ENCODE results near the gene KANTR. TPM values are rescaled to one million over a fixed set of nuclear protein-coding genes. Genes with fewer than 3 reads are reported as not detected.

Gene KANTR
- total RNA-seq, 2 donors from 2014 or later = 25.9 to 28.6 TPM

GRCh38 chrX:53081925-53082772 lies 11.8 kb upstream of the KANTR start, which contains the start of gene TSPYL2:
Gene TSPYL2 (plus strand): TSS chrX:53082367. CDS start chrX:53082499, 132 bp downstream.
- Histone ChIP-seq H3K27me3 (replicated peaks; ENCODE audit: insufficient read depth) (no peaks in the 10 kb centered on the region), H3K4me3 (peak within 1 kb of the TSS; percentile 83), H3K27ac (peak within 1 kb of the TSS; percentile 88 to 93), H3K36me3 (peaks cover 12% of the 10 kb centered on the region), H3K4me1 (ENCODE audit: control insufficient read depth in 1 of 2, low read depth in 2 of 2) (peaks cover 5 to 34% of the 10 kb centered on the region in 2 donors), H3K9me3 (no peaks in the 10 kb centered on the region)
- TF ChIP-seq CTCF (IDR thresholded peaks at IDR 0.05) = no peak
- ATAC-seq (ENCODE audit: insufficient number of reproducible peaks, low FRiP score, low read depth) = peak; percentile 83
- DNase-seq (ENCODE audit: low spot score) = peak; percentile 78

- no peaks in the 10 kb centered on the region for H3K9me3 ChIP-seq
- peak overlapping the region; percentile 88 to 93 for H3K27ac ChIP-seq
- no peak for DNase-seq (ENCODE audit: low spot score)
- peaks cover 12% of the 10 kb centered on the region for H3K36me3 ChIP-seq
- no peak for ATAC-seq (ENCODE audit: insufficient number of reproducible peaks, low FRiP score, low read depth)
- H3K27me3 ChIP-seq (replicated peaks; ENCODE audit: insufficient read depth) = no peaks in the 10 kb centered on the region
- H3K4me1 ChIP-seq (ENCODE audit: control insufficient read depth in 1 of 2, low read depth in 2 of 2) = peaks cover 5 to 42% of the 10 kb centered on the region in 2 donors
- peak overlapping the region; percentile 83 for H3K4me3 ChIP-seq
- TF ChIP-seq CTCF (IDR thresholded peaks at IDR 0.05) = no peak
Measured at GRCh38 chrX:53082773-53083616, 10.9 kb upstream of the KANTR start.

- no peak for ATAC-seq (ENCODE audit: insufficient number of reproducible peaks, low FRiP score, low read depth)
- Histone ChIP-seq H3K36me3 (peaks cover 12% of the 10 kb centered on the region), H3K27me3 (replicated peaks; ENCODE audit: insufficient read depth) (no peaks in the 10 kb centered on the region), H3K4me3 (peak overlapping the region; percentile 83), H3K9me3 (no peaks in the 10 kb centered on the region), H3K4me1 (ENCODE audit: control insufficient read depth in 1 of 2, low read depth in 2 of 2) (peaks cover 5 to 47% of the 10 kb centered on the region in 2 donors), H3K27ac (peak overlapping the region in 1 of 2 donors; percentile 93)
- no peak for DNase-seq (ENCODE audit: low spot score)
- TF ChIP-seq CTCF (IDR thresholded peaks at IDR 0.05) = no peak
Measured at GRCh38 chrX:53084043-53084570, 9.8 kb upstream of the KANTR start.

GRCh38 chrX:53084863-53085262 lies 9.1 kb upstream of the KANTR start:
- Histone ChIP-seq H3K4me3 (no peak overlapping the region), H3K9me3 (no peaks in the 10 kb centered on the region), H3K27ac (peak overlapping the region in 1 of 2 donors; percentile 21), H3K27me3 (replicated peaks; ENCODE audit: insufficient read depth) (no peaks in the 10 kb centered on the region), H3K4me1 (ENCODE audit: control insufficient read depth in 1 of 2, low read depth in 2 of 2) (peaks cover 5 to 47% of the 10 kb centered on the region in 2 donors), H3K36me3 (peaks cover 12% of the 10 kb centered on the region)
- DNase-seq (ENCODE audit: low spot score) (no peak), ATAC-seq (ENCODE audit: insufficient number of reproducible peaks, low FRiP score, low read depth) (no peak)
- TF ChIP-seq CTCF (IDR thresholded peaks at IDR 0.05) = no peak
